GM12875 (cell line): ENCODE measurements around the gene CNBD2.

Experiments used
- H3K4me3 ChIP-seq: one replicate; pipeline ENCODE4 v1.5.1; 2011; ENCODE audit warnings: low read depth, low read length, control low read depth
- CTCF ChIP-seq: IDR thresholded peaks from 2 replicates; pipeline ENCODE4 v1.5.1; 2011; ENCODE audit warnings: low read depth, mild to moderate bottlenecking, control low read depth, inconsistent platforms, low read length, moderate library complexity, borderline replicate concordance; ENCODE audit not compliant: insufficient read depth

Gene CNBD2

GRCh38 chr20:35975576-35976373 lies 7.4 kb downstream of the CNBD2 start:
- TF ChIP-seq CTCF = no peak
- no peak overlapping the region for H3K4me3 ChIP-seq

DNA sequence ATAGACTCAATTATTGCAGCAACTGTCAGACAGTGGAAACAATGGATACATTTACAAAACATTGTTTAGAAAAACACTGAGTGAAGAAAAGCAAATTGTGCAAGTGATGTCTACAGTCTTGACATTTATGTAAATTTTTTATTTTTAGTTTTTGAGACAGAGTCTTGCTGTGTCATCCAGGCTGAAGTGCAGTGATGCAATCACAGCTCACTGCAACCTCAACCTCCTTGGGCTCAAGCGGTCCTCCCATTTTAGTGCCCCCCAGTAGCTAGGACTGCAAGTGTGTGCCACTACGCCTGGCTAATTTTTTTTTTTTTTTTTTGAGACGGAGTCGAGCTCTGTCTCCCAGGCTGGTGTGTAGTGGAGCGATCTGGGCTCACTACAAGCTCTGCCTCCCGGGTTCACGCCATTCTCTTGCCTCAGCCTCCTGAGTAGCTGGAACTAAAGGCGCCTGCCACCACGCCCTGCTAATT lies 9.7 kb downstream of the CNBD2 start:
- H3K4me3 ChIP-seq = no peak overlapping the region
- no peak for TF ChIP-seq CTCF

DNA sequence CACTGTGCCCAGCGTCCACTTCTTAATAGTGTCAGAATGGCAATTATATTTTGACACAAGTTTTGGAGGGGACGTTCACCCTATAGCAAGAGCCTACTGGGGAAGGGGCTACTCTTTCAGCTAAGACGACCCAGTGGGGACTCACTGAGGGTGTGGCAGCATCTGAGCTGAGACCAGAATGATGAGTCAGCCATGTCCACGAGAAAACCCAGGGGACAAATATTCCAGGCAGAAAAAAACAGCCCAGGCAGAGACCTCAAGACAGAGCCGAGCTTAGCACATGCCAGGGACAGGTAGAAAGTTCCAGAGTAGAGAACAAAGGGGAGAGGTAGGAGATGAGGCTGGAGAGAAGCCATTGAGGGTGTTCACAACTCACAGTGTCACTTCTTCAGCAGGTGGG lies 11.2 kb downstream of the CNBD2 start:
- no peak overlapping the region for H3K4me3 ChIP-seq
- no peak for TF ChIP-seq CTCF

- no peak for TF ChIP-seq CTCF
Measured at GRCh38 chr20:35981969-35982368, 13.6 kb downstream of the CNBD2 start.

DNA sequence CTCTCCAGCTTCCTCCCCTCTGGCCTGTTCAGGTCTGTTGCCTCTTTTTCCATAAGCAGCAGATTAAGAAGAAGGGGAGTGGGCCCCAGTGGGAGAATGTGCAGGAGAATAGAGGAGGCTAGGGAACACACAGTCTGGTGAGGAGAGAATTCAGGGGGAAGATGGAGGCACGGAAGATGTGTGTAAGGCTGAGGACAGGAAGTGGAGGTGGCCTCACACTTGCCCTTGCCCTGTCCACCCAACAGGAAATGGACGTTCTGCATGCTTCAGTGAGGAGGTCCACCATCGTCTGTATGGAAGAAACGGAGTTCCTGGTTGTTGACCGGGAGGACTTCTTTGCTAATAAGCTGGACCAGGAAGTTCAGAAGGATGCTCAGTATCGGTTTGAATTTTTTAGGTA lies 16.0 kb downstream of the CNBD2 start:
- TF ChIP-seq CTCF = no peak
- no peak overlapping the region for H3K4me3 ChIP-seq

More at GRCh38 chr20:35981969-35982368, 13.6 kb downstream of the CNBD2 start:
- no peak overlapping the region for H3K4me3 ChIP-seq

DNA sequence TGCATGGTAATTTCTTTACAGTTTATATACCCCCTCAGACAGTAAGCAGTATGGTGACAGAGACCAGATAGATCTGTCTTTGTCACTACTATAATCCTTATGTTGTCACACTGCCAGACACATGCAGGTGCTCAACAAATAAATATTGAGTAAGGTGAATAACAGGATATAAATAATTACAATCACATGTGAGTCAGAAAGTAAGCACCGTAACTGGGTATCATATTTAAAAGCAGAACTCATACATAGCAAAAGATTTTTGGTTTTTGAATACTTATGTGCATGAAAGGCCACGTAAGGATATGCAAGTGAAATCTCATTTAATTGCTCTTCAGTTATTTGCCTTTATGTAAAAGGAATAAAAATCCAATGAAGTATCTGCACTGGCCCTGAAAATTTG lies 17.4 kb downstream of the CNBD2 start:
- no peak overlapping the region for H3K4me3 ChIP-seq
- no peak for TF ChIP-seq CTCF

GRCh38 chr20:35988910-35989463 lies 20.6 kb downstream of the CNBD2 start:
- no peak for TF ChIP-seq CTCF

More at GRCh38 chr20:35988910-35989463, 20.6 kb downstream of the CNBD2 start:
- H3K4me3 ChIP-seq = no peak overlapping the region
